GM23338 (cell line): ENCODE data around the gene MYO18A. TPM values are rescaled to one million over a fixed set of nuclear protein-coding genes. Genes with fewer than 3 reads are reported as not detected.

Source experiments
- ATAC-seq: fragments of 200-7000 bp; cut with Tn5 transposase; 3 replicates; pipeline ENCODE4 v1.9.1; 2020
- DNase-seq: peaks from one replicate; pipeline ENCODE4 v3.0.0-alpha.2; 2015; ENCODE audit warnings: low spot score
- H2AFZ ChIP-seq: fragments of 200-600 bp; sonication (generic); 2 replicates; pipeline ENCODE4 v1.8.0; 2016; ENCODE audit warnings: antibody characterized with exemption, mild to moderate bottlenecking, moderate library complexity
- H3F3A ChIP-seq: fragments of 200-600 bp; sonication (generic); replicated peaks from 2 replicates; pipeline ENCODE4 v1.8.0; 2017; ENCODE audit warnings: antibody characterized with exemption, mixed run types, low read depth
- H3K27ac ChIP-seq: fragments of 200-600 bp; sonication (generic); 2 replicates; pipeline ENCODE4 v1.6.1; 2016; ENCODE audit warnings: low read depth
- H3K27me3 ChIP-seq: fragments of 200-600 bp; sonication (generic); 2 replicates; pipeline ENCODE4 v1.8.0; 2016; ENCODE audit warnings: mild to moderate bottlenecking, mixed run types, moderate library complexity; ENCODE audit not compliant: insufficient read depth
- H3K36me3 ChIP-seq: fragments of 200-600 bp; sonication (generic); 2 replicates; pipeline ENCODE4 v1.8.0; 2016; ENCODE audit warnings: mild to moderate bottlenecking; ENCODE audit not compliant: insufficient read depth
- H3K4me1 ChIP-seq: fragments of 200-600 bp; sonication (generic); 2 replicates; pipeline ENCODE4 v1.8.0; 2016; ENCODE audit warnings: mild to moderate bottlenecking, moderate library complexity; ENCODE audit not compliant: insufficient read depth
- H3K4me2 ChIP-seq: fragments of 200-600 bp; sonication (generic); 2 replicates; pipeline ENCODE4 v1.7.1; 2017; ENCODE audit warnings: mixed run types
- H3K4me3 ChIP-seq: fragments of 200-600 bp; sonication (generic); 2 replicates; pipeline ENCODE4 v1.6.1; 2016; ENCODE audit warnings: mixed run types
- H3K79me2 ChIP-seq: fragments of 200-600 bp; sonication (generic); replicated peaks from 2 replicates; pipeline ENCODE4 v1.8.0; 2017; ENCODE audit warnings: mild to moderate bottlenecking; ENCODE audit not compliant: insufficient read depth
- H3K9me2 ChIP-seq: fragments of 200-600 bp; sonication (generic); 2 replicates; pipeline ENCODE4 v1.8.0; 2017; ENCODE audit not compliant: insufficient read depth
- H4K20me1 ChIP-seq: fragments of 200-600 bp; sonication (generic); replicated peaks from 2 replicates; pipeline ENCODE4 v1.8.0; 2017; ENCODE audit warnings: mild to moderate bottlenecking; ENCODE audit not compliant: insufficient read depth
- H3K27ac Mint-ChIP-seq: 2 replicates; pipeline ENCODE4 v1.8.0; 2020; ENCODE audit warnings: inconsistent platforms, mild to moderate bottlenecking, moderate library complexity, mixed read lengths
- H3K27me3 Mint-ChIP-seq: 3 replicates; pipeline ENCODE4 v1.8.0; 2022; ENCODE audit warnings: low read depth, mild to moderate bottlenecking, moderate library complexity, mixed read lengths, inconsistent platforms; ENCODE audit not compliant: insufficient read depth, poor library complexity
- H3K36me3 Mint-ChIP-seq: 3 replicates; pipeline ENCODE4 v1.8.0; 2021; ENCODE audit warnings: low read depth, mild to moderate bottlenecking, inconsistent platforms, moderate library complexity, mixed read lengths
- H3K4me1 Mint-ChIP-seq: 3 replicates; pipeline ENCODE4 v1.8.0; 2020; ENCODE audit warnings: mild to moderate bottlenecking, inconsistent platforms, mixed read lengths
- H3K4me3 Mint-ChIP-seq: 3 replicates; pipeline ENCODE4 v1.8.0; 2021; ENCODE audit warnings: moderate library complexity, mild to moderate bottlenecking, inconsistent platforms, mixed read lengths
- H3K9me3 Mint-ChIP-seq: 3 replicates; pipeline ENCODE4 v1.8.0; 2020; ENCODE audit warnings: moderate library complexity, mild to moderate bottlenecking, inconsistent platforms, mixed read lengths
- CREB1 ChIP-seq: fragments of 250-450 bp; sonication (Bioruptor Pico); IDR thresholded peaks from 2 replicates; pipeline ENCODE4 v1.5.0; 2020; ENCODE audit warnings: low read depth, mild to moderate bottlenecking, moderate library complexity
- CTCF ChIP-seq, 2 experiments: fragments of 200-600 bp in 1 of 2; sonication (generic) in 1 of 2; conservative IDR thresholded peaks; 2 replicates each; pipeline versions ENCODE4 v1.5.1 to v1.6.1; 2016 to 2017; ENCODE audit warnings: antibody characterized with exemption in 2 of 2, low read depth in 2 of 2, mild to moderate bottlenecking in 2 of 2, moderate library complexity in 1 of 2
- ETS1 ChIP-seq: IDR thresholded peaks from 2 replicates; pipeline ENCODE4 v1.6.1; 2016; ENCODE audit warnings: antibody characterized with exemption
- EZH2 ChIP-seq: fragments of 200-600 bp; sonication (generic); IDR thresholded peaks from one replicate; pipeline ENCODE4 v1.8.0; 2017; ENCODE audit warnings: antibody characterized with exemption, mild to moderate bottlenecking, low read depth; ENCODE audit not compliant: unreplicated experiment
- EZH2phosphoT487 ChIP-seq: fragments of 200-600 bp; sonication (generic); IDR thresholded peaks from one replicate; pipeline ENCODE4 v1.8.1; 2018; ENCODE audit warnings: antibody characterized with exemption; ENCODE audit not compliant: unreplicated experiment
- JUNB ChIP-seq: IDR thresholded peaks from one replicate; pipeline ENCODE4 v1.6.1; 2016; ENCODE audit warnings: antibody characterized with exemption; ENCODE audit not compliant: unreplicated experiment
- NANOG ChIP-seq: IDR thresholded peaks from 2 replicates; pipeline ENCODE4 v1.6.1; 2016; ENCODE audit warnings: antibody characterized with exemption, borderline replicate concordance
- POLR2AphosphoS5 ChIP-seq: IDR thresholded peaks from 2 replicates; pipeline ENCODE4 v1.6.1; 2016; ENCODE audit warnings: antibody characterized with exemption, low read depth
- REST ChIP-seq: IDR thresholded peaks from one replicate; pipeline ENCODE4 v1.6.1; 2018; ENCODE audit warnings: antibody characterized with exemption; ENCODE audit not compliant: unreplicated experiment
- STAT1 ChIP-seq: IDR thresholded peaks from one replicate; pipeline ENCODE4 v1.6.1; 2016; ENCODE audit warnings: antibody characterized with exemption; ENCODE audit not compliant: unreplicated experiment
- ZNF114 ChIP-seq: fragments of 250-450 bp; sonication (Bioruptor Pico); IDR thresholded peaks from 2 replicates; pipeline ENCODE4 v1.5.0; 2020; ENCODE audit warnings: mild to moderate bottlenecking, moderate library complexity
- ZNF331 ChIP-seq: fragments of 250-450 bp; sonication (Bioruptor Pico); IDR thresholded peaks from 2 replicates; pipeline ENCODE4 v1.5.0; 2020; ENCODE audit warnings: low read depth, mild to moderate bottlenecking, moderate library complexity
- ZNF462 ChIP-seq: fragments of 250-450 bp; sonication (Bioruptor Pico); IDR thresholded peaks from 2 replicates; pipeline ENCODE4 v1.5.0; 2020; ENCODE audit warnings: mild to moderate bottlenecking, moderate library complexity
- polyA plus RNA-seq: library from polyadenylated mRNA; unstranded; fragments of >200 nt; fragmentation: Nextera tagmentation; extraction: Ambion mirVana; gene quantifications from 2 replicates; pipeline ENCODE4 v1.2.1, GENCODE V29; 2016
- total RNA-seq: library from RNA; depleted of rRNA; stranded (reverse); fragments of >200 nt; shearing (Covaris generic); gene quantifications from 2 replicates; pipeline ENCODE4 v1.2.3, GENCODE V29; 2014

MYO18A gene
- total and polyA plus RNA-seq, 2 experiments from 2014 or later, result 18.3 to 37.5 TPM

GRCh38 chr17:29168079-29168758 lies 12.0 kb downstream of the MYO18A start:
- H3K27ac Mint-ChIP-seq, result no peak overlapping the region; the same call in 1 of the 2 replicates
- H3K79me2 ChIP-seq, result peaks cover 21% of the 10 kb centered on the region

More at GRCh38 chr17:29168079-29168758, 12.0 kb downstream of the MYO18A start:
- Histone ChIP-seq H3K9me2 (no peaks in the 10 kb centered on the region), H3K36me3 (no peaks in the 10 kb centered on the region), H3K27ac (no peak overlapping the region), H3K27me3 (no peaks in the 10 kb centered on the region), H4K20me1 (peaks cover 7% of the 10 kb centered on the region; the same call in 1 of the 2 replicates), H3F3A (no peaks in the 10 kb centered on the region), H3K4me2 (no peak overlapping the region), H3K4me1 (no peaks in the 10 kb centered on the region), H2AFZ (no peak overlapping the region), H3K4me3 (no peak overlapping the region)
- Mint-ChIP-seq H3K36me3 (peaks cover 16% of the 10 kb centered on the region), H3K27me3 (peaks cover 1% of the 10 kb centered on the region), H3K9me3 (no peaks in the 10 kb centered on the region), H3K4me1 (peaks cover 9% of the 10 kb centered on the region), H3K4me3 (no peak overlapping the region)
- TF ChIP-seq ZNF462, result no peak
- no peak for TF ChIP-seq CREB1 (CRISPR knock-in tag)
- no peak for TF ChIP-seq ZNF114 (CRISPR knock-in tag)
- TF ChIP-seq ETS1, result no peak
- no peak for TF ChIP-seq NANOG
- no peak for TF ChIP-seq ZNF331 (CRISPR knock-in tag)
- TF ChIP-seq STAT1, result no peak
- TF ChIP-seq POLR2AphosphoS5, result no peak
- no peak for TF ChIP-seq JUNB
- no peak for TF ChIP-seq CTCF (conservative IDR thresholded peaks at IDR 0.05; ENCODE audit: low read depth in 2 of 2)
- TF ChIP-seq REST, result no peak
- no peak for TF ChIP-seq EZH2
- no peak for TF ChIP-seq EZH2phosphoT487
- ATAC-seq (no peak), DNase-seq (no peak)
